Heart right ventricle (tissue), 16 donors: ENCODE measurements around the gene FAM53A. TPM values are rescaled to one million over a fixed set of nuclear protein-coding genes. Genes with fewer than 3 reads are reported as not detected.

Source experiments
- ATAC-seq, 8 donors: fragments of 200-7000 bp; cut with Tn5 transposase; one replicate each; pipeline ENCODE4 v1.9.1; 2020; ENCODE audit warnings: mild to moderate bottlenecking in 8 of 8, moderate library complexity in 8 of 8, moderate number of reproducible peaks in 1 of 8
- DNase-seq, 2 donors: peaks; one replicate each; pipeline ENCODE4 v3.0.0-alpha.2; 2020
- H3K27ac ChIP-seq, 10 donors: fragments of 200-600 bp; sonication (generic) in 2 of 10; one replicate each; pipeline versions ENCODE4 v1.5.0 to v1.8.0; 2020 to 2022; ENCODE audit warnings: mild to moderate bottlenecking in 3 of 10
- H3K27me3 ChIP-seq, 7 donors: fragments of 200-600 bp; one replicate each; pipeline ENCODE4 v1.8.0; 2021 to 2022; ENCODE audit warnings: mild to moderate bottlenecking in 2 of 7
- H3K36me3 ChIP-seq, 9 donors: fragments of 200-600 bp; sonication (generic) in 1 of 9; one replicate each; pipeline versions ENCODE4 v1.5.0 to v1.8.0; 2020 to 2022; ENCODE audit warnings: mild to moderate bottlenecking in 2 of 9
- H3K4me1 ChIP-seq, 9 donors: fragments of 200-600 bp; sonication (generic) in 1 of 9; one replicate each; pipeline versions ENCODE4 v1.5.0 to v1.8.0; 2020 to 2022; ENCODE audit warnings: mild to moderate bottlenecking in 4 of 9
- H3K4me3 ChIP-seq, 10 donors: fragments of 200-600 bp; sonication (generic) in 2 of 10; one replicate each; pipeline versions ENCODE4 v1.5.0 to v1.8.0; 2020 to 2022; ENCODE audit warnings: mild to moderate bottlenecking in 7 of 10, moderate library complexity in 2 of 10
- H3K9me3 ChIP-seq, 11 donors: fragments of 200-600 bp in 10 of 11; sonication (generic) in 2 of 11; one replicate each; pipeline versions ENCODE4 v1.5.0 to v1.8.0; 2013 to 2022; ENCODE audit warnings: mild to moderate bottlenecking in 2 of 11, control low read depth in 1 of 11, moderate library complexity in 1 of 11
- WGBS, 2 donors: extraction: QIAGEN DNeasy Blood & Tissue Kit; methylation state at CpG; one replicate each; pipeline ENCODE4 v1.1.7; 2013; ENCODE audit warnings: inconsistent platforms in 1 of 2; 5-methylcytosine and 5-hydroxymethylcytosine counted together
- intact Hi-C, 10 donors: fragments of 100-400 bp; cut with DNase I; formaldehyde crosslinking; loops; one replicate each; pipeline versions ENCODE4 v1.11.1 to v1.14.2; 2022
- polyA plus RNA-seq, 2 donors: library from polyadenylated mRNA; stranded (reverse); fragments of 200-250 nt; gene quantifications; one replicate each; pipeline ENCODE4 v1.2.3, GENCODE V29; 2013
- total RNA-seq, 10 donors: library from RNA; stranded (reverse); fragmentation: NEBNext Ultra II Directional in 3 of 10; extraction: Animal tissue kit (Norgen Biotek cat#: 25700) in 3 of 10; gene quantifications; one replicate each; pipeline versions ENCODE4 v1.2.1 to v1.2.4, GENCODE V29; 2021 to 2023
- TF ChIP-seq, protein P1 (sequence below), 9 donors: fragments of 200-600 bp; sonication (generic) in 2 of 9; IDR thresholded peaks; one replicate each; pipeline versions ENCODE4 v1.5.0 to v1.8.0; 2021 to 2022; ENCODE audit warnings: antibody characterized with exemption in 9 of 9, mild to moderate bottlenecking in 5 of 9, moderate library complexity in 1 of 9
- donor health status: Arrhythmogenic right ventricular cardiomyopathy.
- donor health status: ischemic (EF 13 %, LVEDD 7.1; RV severe dilation, severe dysfunction).
- donor health status: healthy with polysubstance abuse.
- donor health status: DM: no; HTN: yes; CAD: no.
- donor health status: DM: no; HTN: no; CAD: no.
- donor health status: ischemic (EF 25% LVEDD 6.9; RV normal size, moderate dysfunction).
- donor health status: ischemic (EF 25% LVEDD 5.7; RV mildly dilated, moderate dysfunction).
- donor health status: healthy.
- donor health status: DM: yes; HTN: yes; CAD: no.
- donor health status: Ischemic cardiomyopathy.
- donor health status: ischemic (EF 35%, LVEDD 5.7; RV mildly dilated, moderate dysfunction).
- donor health status: nonischemic (EF 11% LVEDD 7.7; RV severe dilation, severe dysfunction).
- donor health status: DM: yes; HTN: yes; CAD: no.
- donor health status: PGD.
- donor health status: ischemic (EF 29% LVEDD 5.4; RV normal size, mild dysfunction).
- donor health status: nonischemic (EF 23%, LVEDD 6.1; RV moderate dilation, normal function).

Gene FAM53A
- total and polyA plus RNA-seq, 12 donors: 0.24 to 1.5 (median 0.74) TPM

DNA sequence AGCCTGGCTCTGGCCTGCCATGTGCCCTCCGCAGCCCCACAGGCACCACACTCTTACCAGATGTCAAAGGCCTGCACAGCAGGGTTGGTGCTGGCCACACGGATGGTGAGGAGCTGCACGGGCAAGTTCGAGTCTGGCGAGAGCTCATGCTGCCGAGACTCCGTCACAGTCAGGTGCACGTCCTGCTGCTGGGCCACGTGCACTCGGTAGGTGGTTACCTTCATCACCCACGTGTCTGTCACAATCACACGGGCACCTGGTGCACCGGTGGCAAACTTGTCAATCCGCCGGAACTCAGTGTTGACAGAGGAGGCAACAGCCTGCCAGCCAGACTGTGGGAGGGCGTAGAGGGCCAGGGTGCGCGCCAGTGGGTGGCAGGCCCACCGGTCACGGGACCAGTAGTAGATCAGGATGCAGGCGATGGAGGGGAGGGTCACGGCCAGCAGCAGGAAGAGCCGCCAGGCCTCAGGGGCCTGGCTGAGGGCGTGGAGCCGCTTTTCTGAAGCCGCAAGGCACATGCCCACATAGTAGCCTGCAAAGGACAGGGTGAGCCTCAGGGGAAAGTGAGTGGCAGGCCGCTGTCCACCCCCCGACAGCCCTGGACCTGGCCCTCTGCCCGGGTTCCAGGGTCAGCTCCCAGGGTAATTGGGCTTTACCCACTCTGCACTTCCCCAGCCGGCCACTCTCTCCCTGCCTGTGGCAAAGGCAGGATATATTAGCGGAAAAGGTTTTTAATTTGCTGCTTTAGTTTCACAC, 34.2 kb upstream of the FAM53A start:
- ATAC-seq (no peak), DNase-seq (no peak)
- peaks cover 26 to 80% (median 53%) of the 10 kb centered on the region in 9 donors for H3K4me1 ChIP-seq
- TF ChIP-seq, protein P1, sequence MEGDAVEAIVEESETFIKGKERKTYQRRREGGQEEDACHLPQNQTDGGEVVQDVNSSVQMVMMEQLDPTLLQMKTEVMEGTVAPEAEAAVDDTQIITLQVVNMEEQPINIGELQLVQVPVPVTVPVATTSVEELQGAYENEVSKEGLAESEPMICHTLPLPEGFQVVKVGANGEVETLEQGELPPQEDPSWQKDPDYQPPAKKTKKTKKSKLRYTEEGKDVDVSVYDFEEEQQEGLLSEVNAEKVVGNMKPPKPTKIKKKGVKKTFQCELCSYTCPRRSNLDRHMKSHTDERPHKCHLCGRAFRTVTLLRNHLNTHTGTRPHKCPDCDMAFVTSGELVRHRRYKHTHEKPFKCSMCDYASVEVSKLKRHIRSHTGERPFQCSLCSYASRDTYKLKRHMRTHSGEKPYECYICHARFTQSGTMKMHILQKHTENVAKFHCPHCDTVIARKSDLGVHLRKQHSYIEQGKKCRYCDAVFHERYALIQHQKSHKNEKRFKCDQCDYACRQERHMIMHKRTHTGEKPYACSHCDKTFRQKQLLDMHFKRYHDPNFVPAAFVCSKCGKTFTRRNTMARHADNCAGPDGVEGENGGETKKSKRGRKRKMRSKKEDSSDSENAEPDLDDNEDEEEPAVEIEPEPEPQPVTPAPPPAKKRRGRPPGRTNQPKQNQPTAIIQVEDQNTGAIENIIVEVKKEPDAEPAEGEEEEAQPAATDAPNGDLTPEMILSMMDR (IDR thresholded peaks at IDR 0.05): no peak
- no peaks in the 10 kb centered on the region for H3K27me3 ChIP-seq
- no peaks in the 10 kb centered on the region for H3K9me3 ChIP-seq
- WGBS, 2 donors: 76 to 82% methylated on average over 31 of the region's 31 CpGs
- no peak overlapping the region for H3K4me3 ChIP-seq
- H3K36me3 ChIP-seq: peaks cover 0 to 42% (median 6%) of the 10 kb centered on the region in 9 donors
- intact Hi-C loops: no loop called here
- H3K27ac ChIP-seq: peak overlapping the region in 1 of 10 donors; percentile 11

DNA sequence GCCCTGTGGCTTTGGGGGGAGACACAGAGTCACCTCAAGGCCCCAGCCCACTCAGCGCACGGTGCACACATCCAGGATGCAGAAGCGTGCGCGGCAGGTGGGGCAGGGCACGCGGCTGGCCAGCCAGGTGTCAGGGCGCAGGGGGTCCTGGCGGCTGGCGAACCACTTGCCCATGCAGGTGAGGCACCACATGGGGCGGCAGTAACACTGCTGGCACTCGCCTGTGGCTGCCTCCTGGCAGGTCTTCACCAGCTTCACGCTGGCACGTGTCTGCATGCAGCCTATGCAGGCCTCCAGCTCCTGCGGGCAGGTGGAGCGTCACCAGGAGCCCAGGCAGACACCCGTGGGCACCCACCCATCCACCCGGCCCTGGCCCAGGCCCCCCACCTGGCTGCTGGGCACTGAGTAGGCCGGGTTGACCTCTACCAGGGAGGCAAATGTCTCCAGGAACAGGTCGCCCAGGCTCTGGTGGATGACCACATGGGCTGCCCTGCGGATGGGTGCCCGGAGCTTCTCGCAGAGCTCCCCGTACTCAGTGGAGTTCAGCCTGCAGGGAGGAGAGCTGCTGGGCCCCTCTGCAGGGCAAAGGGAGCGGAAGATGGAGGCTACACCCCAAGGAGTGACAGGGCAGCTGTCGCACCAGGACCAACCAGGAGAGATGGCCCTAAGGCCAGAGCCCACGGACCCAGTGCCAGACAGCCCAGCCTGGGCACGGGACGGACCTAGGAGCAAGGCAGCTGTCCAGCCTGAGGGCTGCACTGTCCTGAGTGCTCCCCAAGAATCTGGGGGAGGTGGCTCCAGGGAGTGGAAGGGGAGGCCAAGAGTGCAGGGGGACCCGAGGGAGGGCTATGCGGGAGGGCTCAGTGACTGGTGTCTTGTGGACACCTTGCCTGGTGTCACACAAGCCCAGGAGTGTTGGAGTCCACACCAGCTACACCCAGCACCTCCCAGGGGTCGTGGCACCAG, 33.3 kb upstream of the FAM53A start:
- Histone ChIP-seq H3K4me3 (no peak overlapping the region), H3K27me3 (no peaks in the 10 kb centered on the region), H3K9me3 (no peaks in the 10 kb centered on the region), H3K36me3 (peaks cover 0 to 40% (median 6%) of the 10 kb centered on the region in 9 donors), H3K4me1 (peaks cover 28 to 79% (median 59%) of the 10 kb centered on the region in 9 donors), H3K27ac (peak overlapping the region in 1 of 10 donors; percentile 11)
- WGBS, 2 donors: 92 to 93% methylated on average over 32 of the region's 32 CpGs
- TF ChIP-seq, protein P1 (IDR thresholded peaks at IDR 0.05): no peak
- DNase-seq (no peak), ATAC-seq (no peak)
- intact Hi-C loops: no loop called here

DNA sequence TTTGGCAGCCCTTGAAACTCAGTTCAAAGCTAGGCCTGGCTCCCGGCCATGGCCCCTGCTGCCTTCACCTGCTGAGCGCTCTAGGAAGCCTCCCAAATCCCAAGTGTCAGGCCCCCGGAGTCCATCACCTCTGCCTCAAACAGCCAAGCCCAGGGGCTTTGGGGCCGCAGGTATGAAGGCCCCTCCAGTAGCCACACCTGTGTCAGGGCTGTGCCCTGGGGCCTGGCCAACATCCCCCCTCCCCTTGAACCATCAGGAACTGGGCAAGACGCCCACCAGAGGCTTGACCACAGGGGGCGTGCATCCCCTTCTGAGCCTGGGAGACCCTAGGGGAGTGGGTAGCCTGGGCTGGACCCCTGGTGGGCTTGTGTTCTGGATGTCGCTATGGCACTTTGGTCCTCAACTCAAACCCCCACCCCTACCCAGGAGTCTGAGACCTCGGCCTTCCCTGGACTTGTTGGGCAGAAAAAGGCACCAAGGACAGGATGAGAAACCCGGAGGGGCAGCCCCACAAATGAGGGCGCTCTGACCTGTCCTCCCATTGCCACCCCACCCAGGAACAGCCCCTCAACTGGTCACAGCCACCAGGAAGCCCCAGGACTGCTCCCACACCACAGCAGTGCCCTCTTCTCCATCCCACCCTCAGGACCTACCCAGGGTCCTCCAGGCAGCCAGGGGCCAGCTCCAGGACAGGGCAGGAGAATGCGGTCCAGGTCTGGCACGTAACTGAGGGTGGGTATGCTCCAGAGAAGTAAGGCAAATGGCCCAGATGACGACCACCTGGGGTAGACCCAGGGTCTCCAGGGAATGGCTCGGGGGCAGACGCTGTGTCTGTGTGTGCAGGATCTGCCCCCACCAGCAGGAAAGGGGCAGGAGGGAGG, 32.2 kb upstream of the FAM53A start:
- H3K27me3 ChIP-seq: no peaks in the 10 kb centered on the region
- H3K27ac ChIP-seq: peak overlapping the region in 2 of 10 donors; percentile 50 to 75
- ATAC-seq: no peak
- no peak overlapping the region for H3K4me3 ChIP-seq
- intact Hi-C loops: no loop called here
- TF ChIP-seq, protein P1 (IDR thresholded peaks at IDR 0.05): no peak
- 82 to 83% methylated on average over 15 of the region's 15 CpGs for WGBS, 2 donors
- no peak for DNase-seq
- no peaks in the 10 kb centered on the region for H3K9me3 ChIP-seq
- H3K36me3 ChIP-seq: peaks cover 0 to 40% (median 6%) of the 10 kb centered on the region in 9 donors
- H3K4me1 ChIP-seq: peaks cover 23 to 72% (median 51%) of the 10 kb centered on the region in 9 donors
